ENCODE measurements around the gene ZNF837. TPM values are rescaled to one million over a fixed set of nuclear protein-coding genes. Genes with fewer than 3 reads are reported as not detected.
"Not testable (repeated sequence)": the region's sequence is repeated elsewhere in the genome, so short reads cannot be mapped to it uniquely, and the experiment has no call there.

ZNF837 gene
- polyA plus RNA-seq, 1 donor: 4.3 TPM

DNA sequence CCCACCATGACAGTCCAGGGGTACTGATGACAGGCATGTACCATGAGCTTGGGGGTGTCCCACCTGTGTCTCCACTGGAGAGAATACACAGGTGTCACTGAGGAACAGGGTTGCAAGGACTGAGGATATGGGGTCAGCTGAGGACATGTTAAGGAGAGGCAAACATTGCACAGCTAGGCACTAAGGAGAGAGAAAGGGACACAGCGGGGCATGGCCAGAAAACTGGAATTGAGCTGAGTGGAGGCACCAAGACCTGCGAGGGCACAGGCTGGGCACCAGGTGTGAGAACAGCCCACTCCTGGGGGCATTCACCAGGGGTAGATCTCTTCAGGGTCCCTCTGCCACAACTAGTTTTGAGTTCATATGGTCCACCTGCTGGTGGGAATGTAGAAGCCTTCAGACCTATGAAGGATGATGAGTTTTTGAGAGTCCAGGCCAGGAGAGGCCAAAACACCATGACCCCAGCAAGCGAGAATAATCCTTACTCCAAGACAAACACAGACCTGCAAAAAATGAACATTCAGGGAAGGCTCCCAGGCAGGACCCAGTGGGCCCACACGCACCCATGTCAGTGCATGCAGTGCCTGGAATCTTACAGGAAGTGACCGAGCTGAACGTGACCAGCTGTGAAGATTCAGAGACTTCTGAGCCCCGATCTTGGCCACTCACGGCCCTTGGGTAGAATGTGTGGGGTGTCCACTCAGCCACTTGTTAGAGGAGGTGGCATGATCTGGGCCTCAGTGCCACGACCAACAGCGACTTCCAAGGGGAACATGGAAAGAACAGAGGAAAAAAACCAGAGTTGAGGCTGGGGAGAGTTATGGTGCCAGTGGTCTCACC is 26.2 kb upstream of the ZNF837 start:
- H3K36me3 ChIP-seq (ENCODE audit: control insufficient read depth, insufficient read depth, low read length): no peaks in the 10 kb centered on the region
- H3K4me1 ChIP-seq (ENCODE audit: control insufficient read depth, insufficient read depth, low read length): peaks cover 6% of the 10 kb centered on the region
- peaks cover 4% of the 10 kb centered on the region for H3K9me3 ChIP-seq (ENCODE audit: control insufficient read depth, low read depth, low read length)
- no peaks in the 10 kb centered on the region for H3K27me3 ChIP-seq (ENCODE audit: control insufficient read depth, insufficient read depth, low read length)
- peak in 1 of 2 donors; percentile 26 for DNase-seq
- H3K27ac ChIP-seq (ENCODE audit: low read length): no peak overlapping the region
- WGBS (ENCODE audit: insufficient coverage, low lambda C conversion rate): no CpG with 5 or more reads among the region's 10 CpGs
- H3K4me3 ChIP-seq (ENCODE audit: low read length): peak overlapping the region; percentile 98

- not testable (repeated sequence) for H3K4me3 ChIP-seq (ENCODE audit: low read length); H3K9me3 ChIP-seq (ENCODE audit: control insufficient read depth, low read depth, low read length); H3K27me3 ChIP-seq (ENCODE audit: control insufficient read depth, insufficient read depth, low read length); H3K36me3 ChIP-seq (ENCODE audit: control insufficient read depth, insufficient read depth, low read length)
- Histone ChIP-seq H3K4me1 (ENCODE audit: control insufficient read depth, insufficient read depth, low read length) (peaks cover 16% of the 10 kb centered on the region), H3K27ac (ENCODE audit: low read length) (peak overlapping the region; percentile 17)
- 40% methylated on average over 1 of the region's 5 CpGs for WGBS (ENCODE audit: insufficient coverage, low lambda C conversion rate)
- DNase-seq: peak; percentile 69 to 87
These were observed 23.2 kb upstream of the ZNF837 start for GRCh38 chr19:58403920-58404478.

DNA sequence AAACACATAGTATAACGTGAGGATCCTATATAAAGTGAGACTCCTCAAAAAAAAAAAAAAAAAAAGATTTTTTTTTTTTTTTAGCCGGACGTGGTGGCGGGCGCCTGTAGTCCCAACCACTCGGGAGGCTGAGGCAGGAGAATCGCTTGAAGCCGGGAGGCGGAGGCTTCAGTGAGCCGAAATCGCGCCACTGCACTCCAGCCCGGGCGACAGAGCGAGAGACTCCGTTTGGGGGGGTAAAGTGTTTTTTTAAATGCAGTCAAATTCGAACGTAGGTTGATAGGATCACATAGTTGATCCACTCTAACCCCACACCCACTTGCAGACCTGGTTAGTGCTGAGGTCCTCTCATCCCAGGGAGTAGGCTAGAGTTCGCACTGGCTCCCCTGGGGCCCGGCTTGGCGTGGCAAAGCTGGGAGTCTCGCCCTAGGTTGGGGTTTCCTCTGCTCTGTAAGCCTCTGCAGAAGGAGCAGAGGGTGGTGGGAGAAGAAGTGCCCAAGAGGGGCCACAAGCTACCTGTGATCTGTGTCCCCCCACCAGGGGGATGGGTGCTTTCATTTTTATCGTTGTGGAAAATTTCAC is 21.1 kb upstream of the ZNF837 start:
- H3K36me3 ChIP-seq (ENCODE audit: control insufficient read depth, insufficient read depth, low read length): no peaks in the 10 kb centered on the region
- peak in 1 of 2 donors; percentile 34 for DNase-seq
- no CpG with 5 or more reads among the region's 23 CpGs for WGBS (ENCODE audit: insufficient coverage, low lambda C conversion rate)
- peak overlapping the region; percentile 86 for H3K27ac ChIP-seq (ENCODE audit: low read length)
- no peaks in the 10 kb centered on the region for H3K9me3 ChIP-seq (ENCODE audit: control insufficient read depth, low read depth, low read length)
- peaks cover 15% of the 10 kb centered on the region for H3K27me3 ChIP-seq (ENCODE audit: control insufficient read depth, insufficient read depth, low read length)
- H3K4me3 ChIP-seq (ENCODE audit: low read length): peak overlapping the region; percentile 83
- H3K4me1 ChIP-seq (ENCODE audit: control insufficient read depth, insufficient read depth, low read length): peaks cover 16% of the 10 kb centered on the region

DNA sequence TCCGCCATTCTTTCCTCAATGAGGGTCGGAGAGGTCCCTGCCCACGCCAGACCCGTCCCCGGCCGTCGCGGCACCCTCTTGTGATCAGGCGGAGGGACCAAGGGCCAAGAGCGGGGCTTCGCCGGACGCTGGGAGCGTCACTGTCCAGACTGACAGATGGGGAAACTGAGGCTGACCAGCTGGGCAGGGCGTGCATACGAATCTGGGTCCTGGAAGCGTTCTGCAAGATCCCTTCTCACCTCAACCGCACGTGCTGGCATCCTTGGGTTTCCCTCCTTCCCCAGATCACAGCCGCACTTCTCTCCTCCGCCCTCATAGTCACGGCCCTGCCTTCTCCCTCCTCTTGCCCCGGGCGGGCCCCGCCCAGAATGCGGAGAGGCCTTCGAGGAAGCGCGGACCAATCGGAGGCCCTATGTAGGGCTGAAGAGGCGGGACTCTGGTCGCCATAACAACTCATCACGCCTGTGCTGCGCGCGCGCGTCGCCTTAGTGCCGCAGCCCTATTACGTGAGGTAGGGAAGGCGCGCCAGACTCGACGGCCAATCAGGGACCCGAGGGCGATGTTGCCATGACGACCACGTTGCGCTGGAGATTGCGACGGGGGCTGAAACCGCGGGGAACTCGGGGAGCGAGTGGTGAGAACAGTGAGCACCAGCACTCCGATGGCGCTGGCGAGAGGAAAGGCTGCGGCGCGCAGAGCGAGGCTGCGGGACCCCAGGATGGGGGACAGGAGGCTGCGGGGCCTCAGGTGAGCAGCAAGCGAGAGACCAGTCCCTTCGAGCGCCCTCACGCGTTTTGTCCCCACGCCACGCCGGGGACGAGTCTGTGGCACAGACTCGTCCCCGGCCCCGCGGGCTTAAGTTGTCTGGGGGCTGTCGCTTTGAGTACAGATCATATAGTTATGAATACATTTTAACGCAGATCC is 20.3 kb upstream of the ZNF837 start:
- no CpG with 5 or more reads among the region's 80 CpGs for WGBS (ENCODE audit: insufficient coverage, low lambda C conversion rate)
- Histone ChIP-seq H3K4me3 (ENCODE audit: low read length) (peak overlapping the region; percentile 83), H3K4me1 (ENCODE audit: control insufficient read depth, insufficient read depth, low read length) (peaks cover 16% of the 10 kb centered on the region)

DNA sequence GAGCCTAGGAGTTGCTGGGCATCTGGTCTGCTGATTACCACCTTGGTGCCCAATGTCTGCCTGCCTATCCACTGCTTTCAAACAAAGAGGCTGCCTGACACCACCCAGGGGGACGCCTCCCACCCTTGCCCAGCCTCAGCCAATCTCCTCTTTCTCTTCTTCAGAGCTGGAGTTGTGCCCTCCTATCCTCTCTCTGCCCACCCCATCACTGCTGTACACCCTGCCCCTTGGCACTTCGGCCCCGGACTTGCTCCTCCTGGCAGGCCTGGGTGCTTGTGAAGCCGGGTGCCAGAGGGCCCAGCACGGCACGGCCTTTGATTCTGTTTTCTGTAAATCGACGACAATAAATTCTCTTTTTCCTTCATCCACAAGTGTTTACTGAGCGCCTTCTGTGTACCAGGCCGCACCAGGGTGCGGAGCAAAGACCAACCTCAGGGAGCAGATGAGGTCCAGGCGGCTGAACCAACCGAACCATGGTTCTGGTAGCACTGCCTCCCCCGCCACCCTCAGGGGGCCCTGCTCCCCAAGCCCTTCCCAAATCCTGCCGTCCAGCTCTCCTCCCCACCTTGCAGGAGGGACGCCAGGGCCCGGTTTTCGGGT is 19.6 kb upstream of the ZNF837 start:
- Histone ChIP-seq H3K27ac (ENCODE audit: low read length) (no peak overlapping the region), H3K4me3 (ENCODE audit: low read length) (peak overlapping the region; percentile 45)
- WGBS (ENCODE audit: insufficient coverage, low lambda C conversion rate): no CpG with 5 or more reads among the region's 18 CpGs

More for the DNA sequence above, 20.3 kb upstream of the ZNF837 start:
- no peaks in the 10 kb centered on the region for H3K9me3 ChIP-seq (ENCODE audit: control insufficient read depth, low read depth, low read length)
- peaks cover 18% of the 10 kb centered on the region for H3K27me3 ChIP-seq (ENCODE audit: control insufficient read depth, insufficient read depth, low read length)
- no peaks in the 10 kb centered on the region for H3K36me3 ChIP-seq (ENCODE audit: control insufficient read depth, insufficient read depth, low read length)
- peak overlapping the region; percentile 86 for H3K27ac ChIP-seq (ENCODE audit: low read length)
- DNase-seq: peak; percentile 100

GRCh38 chr19:58399903-58400302 is 19.1 kb upstream of the ZNF837 start:
- peaks cover 5% of the 10 kb centered on the region for H3K36me3 ChIP-seq (ENCODE audit: control insufficient read depth, insufficient read depth, low read length)
- whole genome bisulfite sequencing (ENCODE audit: insufficient coverage, low lambda C conversion rate): no CpG with 5 or more reads among the region's 3 CpGs
- H3K4me3 ChIP-seq (ENCODE audit: low read length): no peak overlapping the region
- no peak for DNase-seq
- H3K9me3 ChIP-seq (ENCODE audit: control insufficient read depth, low read depth, low read length): peaks cover 3% of the 10 kb centered on the region
- peaks cover 19% of the 10 kb centered on the region for H3K4me1 ChIP-seq (ENCODE audit: control insufficient read depth, insufficient read depth, low read length)
- H3K27me3 ChIP-seq (ENCODE audit: control insufficient read depth, insufficient read depth, low read length): peaks cover 29% of the 10 kb centered on the region
- H3K27ac ChIP-seq (ENCODE audit: low read length): no peak overlapping the region

More for the DNA sequence above, 19.6 kb upstream of the ZNF837 start:
- H3K27me3 ChIP-seq (ENCODE audit: control insufficient read depth, insufficient read depth, low read length): peaks cover 25% of the 10 kb centered on the region
- no peaks in the 10 kb centered on the region for H3K36me3 ChIP-seq (ENCODE audit: control insufficient read depth, insufficient read depth, low read length)
- DNase-seq: no peak
- peaks cover 19% of the 10 kb centered on the region for H3K4me1 ChIP-seq (ENCODE audit: control insufficient read depth, insufficient read depth, low read length)
- H3K9me3 ChIP-seq (ENCODE audit: control insufficient read depth, low read depth, low read length): peaks cover 3% of the 10 kb centered on the region

- Histone ChIP-seq H3K36me3 (ENCODE audit: control insufficient read depth, insufficient read depth, low read length) (peaks cover 18% of the 10 kb centered on the region), H3K4me1 (ENCODE audit: control insufficient read depth, insufficient read depth, low read length) (peaks cover 17% of the 10 kb centered on the region), H3K4me3 (ENCODE audit: low read length) (no peak overlapping the region), H3K9me3 (ENCODE audit: control insufficient read depth, low read depth, low read length) (peaks cover 3% of the 10 kb centered on the region), H3K27me3 (ENCODE audit: control insufficient read depth, insufficient read depth, low read length) (peaks cover 29% of the 10 kb centered on the region), H3K27ac (ENCODE audit: low read length) (no peak overlapping the region)
- no peak for DNase-seq
- no CpG with 5 or more reads among the region's 6 CpGs for WGBS (ENCODE audit: insufficient coverage, low lambda C conversion rate)
These were observed 17.7 kb upstream of the ZNF837 start for GRCh38 chr19:58398545-58398944.

DNA sequence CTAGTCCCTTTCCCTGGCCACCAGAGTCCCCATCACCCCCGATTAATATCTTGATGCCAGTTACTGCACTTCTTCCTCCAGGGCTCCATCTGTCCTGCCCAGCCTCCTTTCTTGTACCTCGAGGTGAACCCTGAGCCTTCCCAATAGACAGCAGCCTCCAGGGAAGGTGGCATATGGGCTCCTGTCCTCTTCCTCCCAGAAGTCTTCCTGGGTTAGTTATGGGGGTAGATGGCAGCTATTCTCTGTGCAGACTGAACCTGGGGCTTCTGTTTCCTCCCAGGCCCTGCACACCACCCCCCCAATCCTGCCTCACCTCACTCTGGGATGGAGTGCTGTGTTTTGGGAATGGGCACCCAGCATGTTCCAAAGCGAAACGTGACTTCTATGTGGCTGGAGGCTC is 17.3 kb upstream of the ZNF837 start:
- no CpG with 5 or more reads among the region's 4 CpGs for WGBS (ENCODE audit: insufficient coverage, low lambda C conversion rate)
- Histone ChIP-seq H3K27me3 (ENCODE audit: control insufficient read depth, insufficient read depth, low read length) (peaks cover 29% of the 10 kb centered on the region), H3K36me3 (ENCODE audit: control insufficient read depth, insufficient read depth, low read length) (peaks cover 23% of the 10 kb centered on the region), H3K27ac (ENCODE audit: low read length) (no peak overlapping the region), H3K4me1 (ENCODE audit: control insufficient read depth, insufficient read depth, low read length) (peaks cover 15% of the 10 kb centered on the region), H3K9me3 (ENCODE audit: control insufficient read depth, low read depth, low read length) (peaks cover 3% of the 10 kb centered on the region), H3K4me3 (ENCODE audit: low read length) (no peak overlapping the region)
- DNase-seq: no peak

- no peak for DNase-seq
- Histone ChIP-seq H3K4me3 (ENCODE audit: low read length) (no peak overlapping the region), H3K27me3 (ENCODE audit: control insufficient read depth, insufficient read depth, low read length) (peaks cover 29% of the 10 kb centered on the region), H3K9me3 (ENCODE audit: control insufficient read depth, low read depth, low read length) (peaks cover 3% of the 10 kb centered on the region), H3K27ac (ENCODE audit: low read length) (no peak overlapping the region), H3K36me3 (ENCODE audit: control insufficient read depth, insufficient read depth, low read length) (peaks cover 28% of the 10 kb centered on the region), H3K4me1 (ENCODE audit: control insufficient read depth, insufficient read depth, low read length) (peaks cover 15% of the 10 kb centered on the region)
- WGBS (ENCODE audit: insufficient coverage, low lambda C conversion rate): no CpG with 5 or more reads among the region's 7 CpGs
These were observed 16.8 kb upstream of the ZNF837 start for GRCh38 chr19:58397533-58398037.
